ENCODE data around the gene KRTAP9-2.
"Not testable (repeated sequence)": the region's sequence is repeated elsewhere in the genome, so short reads cannot be mapped to it uniquely, and the experiment has no call there.

DNA sequence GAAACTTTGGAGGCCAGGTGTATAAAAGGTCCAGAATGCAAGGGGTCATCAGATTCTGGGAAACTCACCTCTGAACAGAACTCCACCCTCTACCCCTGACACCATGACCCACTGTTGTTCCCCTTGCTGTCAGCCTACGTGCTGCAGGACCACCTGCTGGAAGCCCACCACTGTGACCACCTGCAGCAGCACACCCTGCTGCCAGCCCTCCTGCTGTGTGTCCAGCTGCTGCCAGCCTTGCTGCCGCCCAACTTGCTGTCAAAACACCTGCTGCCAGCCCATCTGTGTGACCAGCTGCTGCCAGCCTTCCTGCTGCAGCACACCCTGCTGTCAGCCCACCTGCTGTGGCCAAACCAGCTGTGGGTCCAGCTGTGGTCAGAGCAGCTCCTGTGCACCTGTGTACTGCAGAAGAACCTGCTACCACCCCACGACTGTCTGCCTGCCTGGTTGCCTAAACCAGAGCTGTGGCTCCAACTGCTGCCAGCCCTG, 11.5 kb downstream of the KRTAP9-2 start, which contains the start of gene KRTAP9-8:
- TF ChIP-seq, protein P1, sequence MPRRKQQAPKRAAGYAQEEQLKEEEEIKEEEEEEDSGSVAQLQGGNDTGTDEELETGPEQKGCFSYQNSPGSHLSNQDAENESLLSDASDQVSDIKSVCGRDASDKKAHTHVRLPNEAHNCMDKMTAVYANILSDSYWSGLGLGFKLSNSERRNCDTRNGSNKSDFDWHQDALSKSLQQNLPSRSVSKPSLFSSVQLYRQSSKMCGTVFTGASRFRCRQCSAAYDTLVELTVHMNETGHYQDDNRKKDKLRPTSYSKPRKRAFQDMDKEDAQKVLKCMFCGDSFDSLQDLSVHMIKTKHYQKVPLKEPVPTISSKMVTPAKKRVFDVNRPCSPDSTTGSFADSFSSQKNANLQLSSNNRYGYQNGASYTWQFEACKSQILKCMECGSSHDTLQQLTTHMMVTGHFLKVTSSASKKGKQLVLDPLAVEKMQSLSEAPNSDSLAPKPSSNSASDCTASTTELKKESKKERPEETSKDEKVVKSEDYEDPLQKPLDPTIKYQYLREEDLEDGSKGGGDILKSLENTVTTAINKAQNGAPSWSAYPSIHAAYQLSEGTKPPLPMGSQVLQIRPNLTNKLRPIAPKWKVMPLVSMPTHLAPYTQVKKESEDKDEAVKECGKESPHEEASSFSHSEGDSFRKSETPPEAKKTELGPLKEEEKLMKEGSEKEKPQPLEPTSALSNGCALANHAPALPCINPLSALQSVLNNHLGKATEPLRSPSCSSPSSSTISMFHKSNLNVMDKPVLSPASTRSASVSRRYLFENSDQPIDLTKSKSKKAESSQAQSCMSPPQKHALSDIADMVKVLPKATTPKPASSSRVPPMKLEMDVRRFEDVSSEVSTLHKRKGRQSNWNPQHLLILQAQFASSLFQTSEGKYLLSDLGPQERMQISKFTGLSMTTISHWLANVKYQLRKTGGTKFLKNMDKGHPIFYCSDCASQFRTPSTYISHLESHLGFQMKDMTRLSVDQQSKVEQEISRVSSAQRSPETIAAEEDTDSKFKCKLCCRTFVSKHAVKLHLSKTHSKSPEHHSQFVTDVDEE (CRISPR knock-in tag; IDR thresholded peaks at IDR 0.05) = not testable (repeated sequence)
- TF ChIP-seq, protein P2, sequence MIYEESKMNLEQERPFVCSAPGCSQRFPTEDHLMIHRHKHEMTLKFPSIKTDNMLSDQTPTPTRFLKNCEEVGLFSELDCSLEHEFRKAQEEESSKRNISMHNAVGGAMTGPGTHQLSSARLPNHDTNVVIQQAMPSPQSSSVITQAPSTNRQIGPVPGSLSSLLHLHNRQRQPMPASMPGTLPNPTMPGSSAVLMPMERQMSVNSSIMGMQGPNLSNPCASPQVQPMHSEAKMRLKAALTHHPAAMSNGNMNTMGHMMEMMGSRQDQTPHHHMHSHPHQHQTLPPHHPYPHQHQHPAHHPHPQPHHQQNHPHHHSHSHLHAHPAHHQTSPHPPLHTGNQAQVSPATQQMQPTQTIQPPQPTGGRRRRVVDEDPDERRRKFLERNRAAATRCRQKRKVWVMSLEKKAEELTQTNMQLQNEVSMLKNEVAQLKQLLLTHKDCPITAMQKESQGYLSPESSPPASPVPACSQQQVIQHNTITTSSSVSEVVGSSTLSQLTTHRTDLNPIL (CRISPR knock-in tag; IDR thresholded peaks at IDR 0.05; ENCODE audit: low read depth) = not testable (repeated sequence)
- TF ChIP-seq ISL1 (CRISPR knock-in tag; IDR thresholded peaks at IDR 0.05); ZFP30 (CRISPR knock-in tag; IDR thresholded peaks at IDR 0.05); ZNF565 (CRISPR knock-in tag; conservative IDR thresholded peaks at IDR 0.05; ENCODE audit: low read depth); TCF4 (CRISPR knock-in tag; IDR thresholded peaks at IDR 0.05; ENCODE audit: borderline replicate concordance); ARNTL (CRISPR knock-in tag; IDR thresholded peaks at IDR 0.05; ENCODE audit: borderline replicate concordance, low read depth); ZFP3 (CRISPR knock-in tag; IDR thresholded peaks at IDR 0.05); ESRRG (CRISPR knock-in tag; IDR thresholded peaks at IDR 0.05): not testable (repeated sequence)
- TF ChIP-seq, protein P3, sequence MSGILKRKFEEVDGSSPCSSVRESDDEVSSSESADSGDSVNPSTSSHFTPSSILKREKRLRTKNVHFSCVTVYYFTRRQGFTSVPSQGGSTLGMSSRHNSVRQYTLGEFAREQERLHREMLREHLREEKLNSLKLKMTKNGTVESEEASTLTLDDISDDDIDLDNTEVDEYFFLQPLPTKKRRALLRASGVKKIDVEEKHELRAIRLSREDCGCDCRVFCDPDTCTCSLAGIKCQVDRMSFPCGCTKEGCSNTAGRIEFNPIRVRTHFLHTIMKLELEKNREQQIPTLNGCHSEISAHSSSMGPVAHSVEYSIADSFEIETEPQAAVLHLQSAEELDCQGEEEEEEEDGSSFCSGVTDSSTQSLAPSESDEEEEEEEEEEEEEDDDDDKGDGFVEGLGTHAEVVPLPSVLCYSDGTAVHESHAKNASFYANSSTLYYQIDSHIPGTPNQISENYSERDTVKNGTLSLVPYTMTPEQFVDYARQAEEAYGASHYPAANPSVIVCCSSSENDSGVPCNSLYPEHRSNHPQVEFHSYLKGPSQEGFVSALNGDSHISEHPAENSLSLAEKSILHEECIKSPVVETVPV (CRISPR knock-in tag; IDR thresholded peaks at IDR 0.05) = not testable (repeated sequence)
- TF ChIP-seq, protein P4, sequence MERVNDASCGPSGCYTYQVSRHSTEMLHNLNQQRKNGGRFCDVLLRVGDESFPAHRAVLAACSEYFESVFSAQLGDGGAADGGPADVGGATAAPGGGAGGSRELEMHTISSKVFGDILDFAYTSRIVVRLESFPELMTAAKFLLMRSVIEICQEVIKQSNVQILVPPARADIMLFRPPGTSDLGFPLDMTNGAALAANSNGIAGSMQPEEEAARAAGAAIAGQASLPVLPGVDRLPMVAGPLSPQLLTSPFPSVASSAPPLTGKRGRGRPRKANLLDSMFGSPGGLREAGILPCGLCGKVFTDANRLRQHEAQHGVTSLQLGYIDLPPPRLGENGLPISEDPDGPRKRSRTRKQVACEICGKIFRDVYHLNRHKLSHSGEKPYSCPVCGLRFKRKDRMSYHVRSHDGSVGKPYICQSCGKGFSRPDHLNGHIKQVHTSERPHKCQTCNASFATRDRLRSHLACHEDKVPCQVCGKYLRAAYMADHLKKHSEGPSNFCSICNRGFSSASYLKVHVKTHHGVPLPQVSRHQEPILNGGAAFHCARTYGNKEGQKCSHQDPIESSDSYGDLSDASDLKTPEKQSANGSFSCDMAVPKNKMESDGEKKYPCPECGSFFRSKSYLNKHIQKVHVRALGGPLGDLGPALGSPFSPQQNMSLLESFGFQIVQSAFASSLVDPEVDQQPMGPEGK (CRISPR knock-in tag; IDR thresholded peaks at IDR 0.05; ENCODE audit: borderline replicate concordance) = not testable (repeated sequence)

Data from SK-N-SH treated with all-trans-retinoic acid at 6 μM for 48 hours (cell line).